ENCODE measurements around the gene C7. TPM values are rescaled to one million over a fixed set of nuclear protein-coding genes. Genes with fewer than 3 reads are reported as not detected.
"Not testable (repeated sequence)": the region's sequence is repeated elsewhere in the genome, so short reads cannot be mapped to it uniquely, and the experiment has no call there.

The C7 gene
- total RNA-seq, 2 donors from 2014 or later, result 563 to 985 TPM

- intact Hi-C loops (cut with DNase I), result no loop called here
- DNase-seq (ENCODE audit: low spot score), result no peak
These were observed 76.2 kb downstream of the C7 start for GRCh38 chr5:40985501-40985900.

- intact Hi-C loops (cut with DNase I), result no loop called here
- DNase-seq (ENCODE audit: low spot score), result no peak
These were observed 77.4 kb downstream of the C7 start for GRCh38 chr5:40986666-40987065.

GRCh38 chr5:40987349-40987748, 78.1 kb downstream of the C7 start:
- intact Hi-C loops (cut with DNase I), result no loop called here
- no peak for DNase-seq (ENCODE audit: low spot score)

- intact Hi-C loops (cut with DNase I), result no loop called here
- no peak for DNase-seq (ENCODE audit: low spot score)
These were observed 79.6 kb downstream of the C7 start for GRCh38 chr5:40988746-40989510.

- intact Hi-C loops (cut with DNase I), result no loop called here
These were observed 82.1 kb downstream of the C7 start for GRCh38 chr5:40991168-40991980.

GRCh38 chr5:40991981-40992559, 82.8 kb downstream of the C7 start:
- DNase-seq (ENCODE audit: low spot score), result no peak
- intact Hi-C loops (cut with DNase I), result no loop called here

More at GRCh38 chr5:40991168-40991980, 82.1 kb downstream of the C7 start:
- peak; percentile 82 for DNase-seq (ENCODE audit: low spot score)

- intact Hi-C loops (cut with DNase I), result no loop called here
These were observed 86.7 kb downstream of the C7 start for GRCh38 chr5:40995801-40996586.

GRCh38 chr5:40999142-40999541, 89.8 kb downstream of the C7 start:
- no peak for DNase-seq (ENCODE audit: low spot score)
- intact Hi-C loops (cut with DNase I), result no loop called here

More at GRCh38 chr5:40995801-40996586, 86.7 kb downstream of the C7 start:
- no peak for DNase-seq (ENCODE audit: low spot score)

- intact Hi-C loops (cut with DNase I), result no loop called here
- DNase-seq (ENCODE audit: low spot score), result no peak
These were observed 90.7 kb downstream of the C7 start for GRCh38 chr5:40999966-41000365.

- DNase-seq (ENCODE audit: low spot score), result no peak
- intact Hi-C loops (cut with DNase I), result no loop called here
These were observed 94.5 kb downstream of the C7 start for GRCh38 chr5:41003670-41004376.

GRCh38 chr5:41004931-41005330, 95.6 kb downstream of the C7 start:
- DNase-seq (ENCODE audit: low spot score), result no peak
- intact Hi-C loops (cut with DNase I), result no loop called here

- DNase-seq (ENCODE audit: low spot score), result no peak
- intact Hi-C loops (cut with DNase I), result no loop called here
These were observed 99.9 kb downstream of the C7 start for GRCh38 chr5:41009232-41009631.

GRCh38 chr5:41010572-41010971, 101.3 kb downstream of the C7 start:
- intact Hi-C loops (cut with DNase I), result loop anchor here in 1 of 2 donors (5.0 kb wide), 1 partner anchor 387 kb away; no protein-coding TSS in a partner anchor
- DNase-seq (ENCODE audit: low spot score), result no peak

- intact Hi-C loops (cut with DNase I), result loop anchor here in 1 of 2 donors (5.0 kb wide), 1 partner anchor 385 kb away; no protein-coding TSS in a partner anchor
- DNase-seq (ENCODE audit: low spot score), result no peak
These were observed 103.0 kb downstream of the C7 start for GRCh38 chr5:41012318-41012717.

- DNase-seq (ENCODE audit: low spot score); intact Hi-C loops (cut with DNase I): not testable (repeated sequence)
These were observed 113.3 kb downstream of the C7 start for GRCh38 chr5:41022600-41022999.
